ENCODE measurements around the gene PRR20D.
"Not testable (repeated sequence)": the region's sequence is repeated elsewhere in the genome, so short reads cannot be mapped to it uniquely, and the experiment has no call there.

The PRR20D gene

GRCh38 chr13:57160332-57160731, at the start of gene PRR20D:
Gene PRR20D (plus strand): TSS chr13:57160632. CDS start chr13:57161019, 387 bp downstream.
- not testable (repeated sequence) for DNase-seq (ENCODE audit: low spot score)

GRCh38 chr13:57114945-57115344, 45.5 kb upstream of the PRR20D start:
- DNase-seq (ENCODE audit: low spot score): no peak

- no peak for DNase-seq (ENCODE audit: low spot score)
These were observed 36.8 kb upstream of the PRR20D start for GRCh38 chr13:57123681-57124080.

GRCh38 chr13:57128909-57129308, 31.5 kb upstream of the PRR20D start:
- peak; percentile 7 for DNase-seq (ENCODE audit: low spot score)

GRCh38 chr13:57136093-57136492, 24.3 kb upstream of the PRR20D start:
- no peak for DNase-seq (ENCODE audit: low spot score)

GRCh38 chr13:57137585-57137984, 22.8 kb upstream of the PRR20D start:
- no peak for DNase-seq (ENCODE audit: low spot score)

- no peak for DNase-seq (ENCODE audit: low spot score)
These were observed 21.4 kb upstream of the PRR20D start for GRCh38 chr13:57138988-57139387.

- DNase-seq (ENCODE audit: low spot score): not testable (repeated sequence)
These were observed 20.7 kb upstream of the PRR20D start for GRCh38 chr13:57139781-57140180.

GRCh38 chr13:57140235-57140968, 20.0 kb upstream of the PRR20D start, which contains the start of gene PRR20A:
Gene PRR20A (plus strand): TSS chr13:57140918. CDS start chr13:57141305, 387 bp downstream.
- DNase-seq (ENCODE audit: low spot score): not testable (repeated sequence)

GRCh38 chr13:57147188-57147587, 13.2 kb upstream of the PRR20D start, which contains the start of gene PRR20B:
Gene PRR20B (plus strand): TSS chr13:57147488. CDS start chr13:57147875, 387 bp downstream.
- not testable (repeated sequence) for DNase-seq (ENCODE audit: low spot score)

- DNase-seq (ENCODE audit: low spot score): not testable (repeated sequence)
These were observed 12.3 kb upstream of the PRR20D start for GRCh38 chr13:57148106-57148505.

- DNase-seq (ENCODE audit: low spot score): not testable (repeated sequence)
These were observed 6.7 kb upstream of the PRR20D start, which contains the start of gene PRR20C for GRCh38 chr13:57153761-57154160. Gene PRR20C (plus strand): TSS chr13:57154061. CDS start chr13:57154448, 387 bp downstream.

GRCh38 chr13:57166897-57167296, 6.5 kb downstream of the PRR20D start, which contains the start of gene PRR20E:
Gene PRR20E (plus strand): TSS chr13:57167197. CDS start chr13:57167584, 387 bp downstream.
- not testable (repeated sequence) for DNase-seq (ENCODE audit: low spot score)

GRCh38 chr13:57191667-57192066, 31.2 kb downstream of the PRR20D start:
- no peak for DNase-seq (ENCODE audit: low spot score)

- DNase-seq (ENCODE audit: low spot score): no peak
These were observed 52.6 kb downstream of the PRR20D start for GRCh38 chr13:57212989-57213388.

All from RKO (cell line).